ENCODE measurements around the gene KCTD3.

KCTD3 gene

GRCh38 chr1:215521279-215521678 lies 45.8 kb upstream of the KCTD3 start:
- no peaks in the 10 kb centered on the region for H3K36me3 ChIP-seq (replicated peaks; ENCODE audit: insufficient read depth, low read length)
- no peaks in the 10 kb centered on the region for H3K79me2 ChIP-seq (ENCODE audit: low read length)
- H2AFZ ChIP-seq (ENCODE audit: low read length), result no peak overlapping the region
- DNase-seq, result no peak
- H3K9me2 ChIP-seq (replicated peaks; ENCODE audit: insufficient read depth, low read length), result no peaks in the 10 kb centered on the region
- H3F3A ChIP-seq (ENCODE audit: insufficient read depth, low read length), result no peaks in the 10 kb centered on the region
- no peak overlapping the region for H3K9ac ChIP-seq (ENCODE audit: low read length)
- no peak overlapping the region for H3K27ac ChIP-seq (ENCODE audit: low read length)
- no peaks in the 10 kb centered on the region for H3K4me1 ChIP-seq (ENCODE audit: low read length)
- H3K9me3 ChIP-seq (replicated peaks; ENCODE audit: insufficient read depth, low read length), result no peaks in the 10 kb centered on the region
- H3K27me3 ChIP-seq (replicated peaks; ENCODE audit: insufficient read depth, low read length), result no peaks in the 10 kb centered on the region
- TF ChIP-seq CTCF (IDR thresholded peaks at IDR 0.05; ENCODE audit: low read length) (no peak), EZH2phosphoT487 (IDR thresholded peaks at IDR 0.05; ENCODE audit: low read length) (no peak), EZH2 (optimal IDR thresholded peaks at IDR 0.05; ENCODE audit: low read depth, low read length) (no peak)
- H3K4me2 ChIP-seq (ENCODE audit: low read depth, low read length), result no peak overlapping the region
- H3K4me3 ChIP-seq (ENCODE audit: low read length), result no peak overlapping the region
- H4K20me1 ChIP-seq (ENCODE audit: insufficient read depth, low read length), result no peaks in the 10 kb centered on the region

- Histone ChIP-seq H3K9me2 (replicated peaks; ENCODE audit: insufficient read depth, low read length) (no peaks in the 10 kb centered on the region), H3K36me3 (replicated peaks; ENCODE audit: insufficient read depth, low read length) (no peaks in the 10 kb centered on the region), H3F3A (ENCODE audit: insufficient read depth, low read length) (no peaks in the 10 kb centered on the region), H3K27ac (ENCODE audit: low read length) (no peak overlapping the region), H3K9ac (ENCODE audit: low read length) (no peak overlapping the region), H3K79me2 (ENCODE audit: low read length) (no peaks in the 10 kb centered on the region), H3K4me1 (ENCODE audit: low read length) (no peaks in the 10 kb centered on the region), H3K4me2 (ENCODE audit: low read depth, low read length) (no peak overlapping the region), H4K20me1 (ENCODE audit: insufficient read depth, low read length) (no peaks in the 10 kb centered on the region), H2AFZ (ENCODE audit: low read length) (no peak overlapping the region), H3K4me3 (ENCODE audit: low read length) (no peak overlapping the region), H3K9me3 (replicated peaks; ENCODE audit: insufficient read depth, low read length) (no peaks in the 10 kb centered on the region), H3K27me3 (replicated peaks; ENCODE audit: insufficient read depth, low read length) (no peaks in the 10 kb centered on the region)
- TF ChIP-seq CTCF (IDR thresholded peaks at IDR 0.05; ENCODE audit: low read length) (no peak), EZH2 (optimal IDR thresholded peaks at IDR 0.05; ENCODE audit: low read depth, low read length) (no peak), EZH2phosphoT487 (IDR thresholded peaks at IDR 0.05; ENCODE audit: low read length) (no peak)
- no peak for DNase-seq
Observed at GRCh38 chr1:215523128-215523861, 43.8 kb upstream of the KCTD3 start.

- no peak for DNase-seq
- no peaks in the 10 kb centered on the region for H3K36me3 ChIP-seq (replicated peaks; ENCODE audit: insufficient read depth, low read length)
- no peaks in the 10 kb centered on the region for H3K79me2 ChIP-seq (ENCODE audit: low read length)
- peaks cover 2% of the 10 kb centered on the region; the same call in 1 of the 2 replicates for H3K4me1 ChIP-seq (ENCODE audit: low read length)
- no peaks in the 10 kb centered on the region for H3K9me2 ChIP-seq (replicated peaks; ENCODE audit: insufficient read depth, low read length)
- H3K9me3 ChIP-seq (replicated peaks; ENCODE audit: insufficient read depth, low read length), result no peaks in the 10 kb centered on the region
- H2AFZ ChIP-seq (ENCODE audit: low read length), result no peak overlapping the region
- H4K20me1 ChIP-seq (ENCODE audit: insufficient read depth, low read length), result no peaks in the 10 kb centered on the region
- TF ChIP-seq CTCF (IDR thresholded peaks at IDR 0.05; ENCODE audit: low read length) (no peak), EZH2phosphoT487 (IDR thresholded peaks at IDR 0.05; ENCODE audit: low read length) (no peak), EZH2 (optimal IDR thresholded peaks at IDR 0.05; ENCODE audit: low read depth, low read length) (no peak)
- H3K27ac ChIP-seq (ENCODE audit: low read length), result no peak overlapping the region
- H3K4me3 ChIP-seq (ENCODE audit: low read length), result no peak overlapping the region
- H3K27me3 ChIP-seq (replicated peaks; ENCODE audit: insufficient read depth, low read length), result no peaks in the 10 kb centered on the region
- no peak overlapping the region for H3K9ac ChIP-seq (ENCODE audit: low read length)
- no peak overlapping the region for H3K4me2 ChIP-seq (ENCODE audit: low read depth, low read length)
- H3F3A ChIP-seq (ENCODE audit: insufficient read depth, low read length), result no peaks in the 10 kb centered on the region
Observed at GRCh38 chr1:215523906-215524305, 43.2 kb upstream of the KCTD3 start.

Data from MM.1S (cell line).